ENCODE data around the gene TCAIM.

- no peak for TF ChIP-seq CTCF (IDR thresholded peaks at IDR 0.05; ENCODE audit: poor library complexity)
- TF ChIP-seq EZH2phosphoT487 (IDR thresholded peaks at IDR 0.05; ENCODE audit: low read depth, severe bottlenecking, unreplicated experiment) = no peak
These were observed 60.3 kb downstream of the TCAIM start for GRCh38 chr3:44398853-44399252.

All from hepatocyte (in vitro differentiated cells).